T-helper 2 cell treated with Interferon-gamma antibody and Interleukin-4, amounts not matched to agents 5 μg/mL and 100 μg/mL, for 36 hours (primary cell): ENCODE results near the gene MYCN.
"Not testable (repeated sequence)": the region's sequence is repeated elsewhere in the genome, so short reads cannot be mapped to it uniquely, and the experiment has no call there.

ENCODE experiments used
- DNase-seq: peaks from one replicate; pipeline ENCODE4 v3.0.0; 2021; ENCODE audit warnings: low spot score
- H3K27ac Mint-ChIP-seq: one replicate; pipeline ENCODE4 v1.8.0; 2021; ENCODE audit warnings: mild to moderate bottlenecking, mixed read lengths
- H3K27me3 Mint-ChIP-seq: one replicate; pipeline ENCODE4 v1.8.0; 2021; ENCODE audit warnings: low read depth, mixed read lengths
- H3K36me3 Mint-ChIP-seq: one replicate; pipeline ENCODE4 v1.8.0; 2021; ENCODE audit warnings: low read depth, mixed read lengths
- H3K4me1 Mint-ChIP-seq: one replicate; pipeline ENCODE4 v1.8.0; 2021; ENCODE audit warnings: low read depth, mixed read lengths
- H3K4me3 Mint-ChIP-seq: one replicate; pipeline ENCODE4 v1.8.0; 2022; ENCODE audit warnings: mild to moderate bottlenecking, moderate library complexity, mixed read lengths
- H3K9me3 Mint-ChIP-seq: one replicate; pipeline ENCODE4 v1.8.0; 2021; ENCODE audit warnings: mixed read lengths

The MYCN gene

DNA sequence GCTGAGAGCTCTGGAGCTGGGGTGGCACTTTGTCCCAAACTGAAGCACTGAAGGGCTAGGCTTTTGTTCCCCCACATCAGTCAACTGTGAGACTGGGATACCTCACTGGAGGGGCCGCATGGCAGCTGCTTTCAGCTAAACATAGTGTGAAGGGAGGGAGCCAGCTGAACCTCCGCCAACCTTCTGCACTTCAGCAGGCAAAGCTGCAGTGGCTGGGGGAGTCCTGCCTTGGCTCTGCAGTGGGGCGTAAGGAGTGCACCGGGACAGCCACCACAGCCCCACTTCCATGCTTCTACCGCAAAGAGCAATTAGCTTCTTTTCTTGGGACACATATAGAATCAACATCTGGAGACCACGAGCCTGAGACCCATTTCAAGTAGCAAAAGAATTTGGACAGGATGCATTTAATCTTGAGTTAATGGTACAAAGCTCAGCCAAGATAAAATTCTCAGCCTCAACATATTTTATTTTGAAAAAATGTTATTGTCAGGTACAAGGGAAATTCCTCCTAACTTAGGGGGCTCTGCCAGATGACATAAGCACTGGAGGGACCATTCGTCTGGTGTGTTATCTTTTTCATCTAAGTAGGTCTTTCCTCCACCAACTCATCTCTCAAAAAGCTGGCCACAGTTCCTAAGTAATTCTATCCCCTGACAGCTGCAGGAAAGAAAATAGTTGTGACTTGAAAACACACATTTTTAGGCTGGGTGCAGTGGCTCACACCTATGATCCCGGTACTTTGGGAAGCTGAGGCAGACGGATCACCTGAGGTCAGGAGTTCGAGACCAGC, 25.6 kb upstream of the MYCN start:
- H3K9me3 Mint-ChIP-seq: no peaks in the 10 kb centered on the region

DNA sequence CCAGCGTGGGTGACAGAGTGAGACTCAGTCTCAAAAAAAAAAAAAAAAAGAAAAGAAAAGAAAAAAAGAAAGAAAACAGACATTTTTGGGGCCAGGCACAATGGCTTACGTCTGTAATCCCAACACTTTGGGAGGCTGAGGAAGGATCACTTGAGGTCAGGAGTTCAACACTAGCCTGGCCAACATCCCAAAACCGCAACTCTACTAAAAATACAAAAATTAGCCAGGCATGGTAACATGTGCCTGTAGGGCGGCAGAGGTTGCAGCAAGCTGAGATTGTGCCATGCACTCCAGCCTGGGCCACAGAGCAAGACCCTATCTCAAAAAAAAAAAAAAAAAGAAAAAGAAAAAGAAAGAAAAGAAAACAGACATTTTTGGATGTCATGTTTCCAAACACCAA, 24.8 kb upstream of the MYCN start:
- not testable (repeated sequence) for H3K9me3 Mint-ChIP-seq, H3K27ac Mint-ChIP-seq, H3K4me1 Mint-ChIP-seq, H3K27me3 Mint-ChIP-seq, H3K4me3 Mint-ChIP-seq, H3K36me3 Mint-ChIP-seq, DNase-seq

More for the DNA sequence above, 25.6 kb upstream of the MYCN start:
- no peak overlapping the region for H3K4me3 Mint-ChIP-seq
- no peak overlapping the region for H3K27ac Mint-ChIP-seq
- H3K4me1 Mint-ChIP-seq: no peaks in the 10 kb centered on the region
- H3K36me3 Mint-ChIP-seq: no peaks in the 10 kb centered on the region
- no peak for DNase-seq
- H3K27me3 Mint-ChIP-seq: no peaks in the 10 kb centered on the region

DNA sequence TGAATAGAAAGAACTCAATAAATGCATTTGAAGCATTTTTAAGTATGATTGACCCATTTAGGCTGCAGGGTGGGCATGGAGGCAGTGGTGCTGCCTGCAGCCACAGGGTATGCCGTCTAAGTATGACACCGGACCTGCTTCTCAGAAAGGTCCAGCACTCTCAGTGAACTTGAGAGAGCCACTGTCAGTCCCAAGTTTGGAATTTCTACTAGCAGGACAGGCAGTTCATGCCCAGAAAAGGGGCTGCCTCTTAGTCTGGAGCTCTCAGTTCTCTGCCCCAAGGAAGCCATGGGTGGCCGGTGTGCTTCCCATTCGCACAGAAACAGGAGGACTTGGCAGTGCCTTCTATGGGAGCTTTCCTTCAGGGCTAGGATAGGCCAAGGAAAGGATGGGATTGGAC, 24.0 kb upstream of the MYCN start:
- no peak overlapping the region for H3K4me3 Mint-ChIP-seq
- no peaks in the 10 kb centered on the region for H3K4me1 Mint-ChIP-seq
- DNase-seq: no peak
- no peak overlapping the region for H3K27ac Mint-ChIP-seq
- no peaks in the 10 kb centered on the region for H3K27me3 Mint-ChIP-seq
- no peaks in the 10 kb centered on the region for H3K9me3 Mint-ChIP-seq
- H3K36me3 Mint-ChIP-seq: no peaks in the 10 kb centered on the region

DNA sequence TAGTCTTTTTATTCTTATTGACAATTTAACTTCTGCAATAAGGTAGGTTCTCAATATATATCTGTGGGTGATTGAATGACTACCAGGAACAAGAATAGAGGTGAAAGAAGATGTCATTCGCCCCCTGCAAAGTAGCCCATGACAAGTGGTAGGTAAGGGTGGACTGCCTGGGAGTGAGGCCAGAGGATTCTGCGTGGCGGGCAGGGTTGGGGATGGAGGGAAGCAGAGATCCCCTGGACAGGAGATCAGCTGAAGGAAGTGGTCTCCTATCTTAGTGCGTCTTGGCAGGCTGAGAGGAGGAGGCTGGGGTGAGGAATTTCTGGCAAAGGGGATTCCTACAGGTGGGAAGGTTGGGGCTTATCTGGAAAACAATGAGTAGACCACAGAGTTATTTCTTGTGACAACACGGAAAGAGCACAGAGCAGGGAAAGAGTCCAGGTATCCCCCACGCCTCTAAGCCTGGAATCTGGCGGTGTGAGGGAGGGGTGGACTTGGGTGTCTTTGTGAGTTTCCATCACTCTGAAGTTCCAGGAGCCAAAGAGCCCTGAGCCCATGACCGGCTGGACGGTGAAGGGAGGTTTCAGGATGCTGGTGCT, 21.5 kb upstream of the MYCN start:
- no peaks in the 10 kb centered on the region for H3K27me3 Mint-ChIP-seq

DNA sequence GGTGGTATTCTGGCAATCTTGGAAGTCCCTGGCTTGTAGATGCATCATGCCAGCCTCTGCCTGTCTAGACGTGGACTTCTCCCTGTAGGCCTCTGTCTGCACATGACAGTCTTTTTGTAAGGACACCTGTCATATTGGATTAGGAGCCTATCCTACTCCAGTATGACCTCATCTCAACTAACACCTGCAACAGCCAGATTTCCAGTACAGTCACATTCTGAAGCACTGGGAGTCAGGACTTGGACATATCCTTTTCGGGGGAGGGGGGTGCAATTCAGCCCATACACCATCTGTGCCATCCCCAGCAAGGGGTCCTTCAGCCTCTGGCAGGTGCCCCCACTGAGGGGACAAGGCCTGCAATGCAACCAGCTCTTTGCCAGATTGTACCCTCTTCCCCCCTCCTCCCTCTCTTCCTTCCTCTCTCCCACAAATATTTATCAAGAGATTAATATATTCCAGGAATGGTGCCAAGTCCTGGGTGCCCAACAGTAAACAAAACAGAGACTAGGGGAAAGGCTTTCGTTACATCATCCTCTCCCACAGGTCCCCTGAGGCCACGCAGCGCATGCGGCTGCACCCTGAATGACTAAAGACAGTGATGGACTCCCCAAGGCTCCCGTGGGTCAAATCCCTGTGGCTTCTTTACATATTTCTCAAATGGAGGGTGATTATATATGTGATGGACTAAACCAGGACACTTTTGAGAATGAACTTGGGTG, 20.5 kb upstream of the MYCN start:
- Mint-ChIP-seq H3K9me3 (no peaks in the 10 kb centered on the region), H3K4me3 (no peak overlapping the region), H3K4me1 (no peaks in the 10 kb centered on the region), H3K27me3 (no peaks in the 10 kb centered on the region), H3K36me3 (no peaks in the 10 kb centered on the region), H3K27ac (no peak overlapping the region)
- no peak for DNase-seq

More for the DNA sequence above, 21.5 kb upstream of the MYCN start:
- no peaks in the 10 kb centered on the region for H3K9me3 Mint-ChIP-seq
- H3K4me1 Mint-ChIP-seq: no peaks in the 10 kb centered on the region
- H3K36me3 Mint-ChIP-seq: no peaks in the 10 kb centered on the region
- no peak overlapping the region for H3K4me3 Mint-ChIP-seq
- H3K27ac Mint-ChIP-seq: no peak overlapping the region
- no peak for DNase-seq

DNA sequence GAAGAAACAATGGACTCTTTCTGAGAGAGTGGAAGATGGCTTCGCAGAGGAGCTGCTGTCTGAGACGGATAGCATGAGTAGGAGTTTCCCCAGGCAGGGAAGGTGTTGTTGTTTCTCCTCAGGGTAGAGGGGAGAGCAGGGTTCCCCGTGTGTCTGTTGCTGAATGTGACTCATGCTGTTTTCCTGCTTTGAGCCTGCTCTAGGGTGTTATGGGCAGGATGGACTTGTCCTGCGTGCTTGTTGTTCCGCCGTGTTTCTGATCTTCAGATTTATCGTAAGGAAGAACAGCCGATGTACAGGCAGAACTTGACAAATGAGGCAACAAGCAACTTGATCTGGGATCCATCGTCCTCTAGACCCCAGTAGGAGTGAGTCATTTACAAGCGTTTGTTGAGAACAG, 19.7 kb upstream of the MYCN start:
- Mint-ChIP-seq H3K36me3 (no peaks in the 10 kb centered on the region), H3K9me3 (no peaks in the 10 kb centered on the region), H3K4me3 (no peak overlapping the region), H3K4me1 (no peaks in the 10 kb centered on the region), H3K27ac (no peak overlapping the region), H3K27me3 (no peaks in the 10 kb centered on the region)
- no peak for DNase-seq

DNA sequence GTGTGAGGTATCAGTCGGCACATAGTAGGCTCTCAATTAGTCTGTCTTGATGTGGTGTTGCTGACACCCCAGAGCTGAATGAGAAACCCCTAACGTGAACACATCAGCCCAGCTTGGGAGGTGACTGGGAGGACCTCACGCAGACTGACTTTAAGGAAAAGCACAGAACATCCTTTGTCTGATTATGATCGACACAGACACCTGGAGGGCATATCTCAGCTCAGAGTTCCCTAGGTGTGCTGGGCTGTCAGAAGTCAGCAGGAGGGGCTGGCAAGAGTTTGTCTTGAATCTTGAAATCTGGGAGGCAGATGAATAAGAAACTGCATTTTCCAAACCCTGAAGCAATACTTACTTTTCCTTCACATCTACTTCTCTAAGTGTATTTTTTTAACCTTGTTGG, 16.8 kb upstream of the MYCN start:
- no peak for DNase-seq
- Mint-ChIP-seq H3K27me3 (no peaks in the 10 kb centered on the region), H3K4me1 (no peaks in the 10 kb centered on the region), H3K27ac (no peak overlapping the region), H3K4me3 (no peak overlapping the region), H3K36me3 (no peaks in the 10 kb centered on the region), H3K9me3 (no peaks in the 10 kb centered on the region)

DNA sequence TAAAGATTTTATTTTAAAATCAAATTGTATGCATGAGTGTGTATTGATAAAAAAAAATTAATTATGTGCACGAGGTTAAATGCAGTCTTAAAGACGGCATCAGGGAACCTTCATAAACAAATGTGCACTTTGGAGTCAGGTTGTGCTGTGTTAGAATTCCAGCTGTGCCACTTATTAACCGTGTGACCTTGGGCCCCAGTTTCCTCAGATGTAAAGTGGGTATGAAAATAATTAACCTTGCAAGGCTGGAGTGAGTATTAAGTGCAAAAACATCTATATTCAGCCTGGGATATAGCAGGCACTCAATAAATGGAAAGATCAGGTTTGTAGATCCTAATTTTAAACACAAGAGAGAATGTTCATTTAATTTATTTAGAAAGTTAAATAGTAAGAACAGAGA, 14.5 kb upstream of the MYCN start:
- no peaks in the 10 kb centered on the region for H3K36me3 Mint-ChIP-seq
- no peaks in the 10 kb centered on the region for H3K4me1 Mint-ChIP-seq
- H3K27me3 Mint-ChIP-seq: no peaks in the 10 kb centered on the region
- H3K27ac Mint-ChIP-seq: no peak overlapping the region
- no peak overlapping the region for H3K4me3 Mint-ChIP-seq
- DNase-seq: no peak
- H3K9me3 Mint-ChIP-seq: no peaks in the 10 kb centered on the region

DNA sequence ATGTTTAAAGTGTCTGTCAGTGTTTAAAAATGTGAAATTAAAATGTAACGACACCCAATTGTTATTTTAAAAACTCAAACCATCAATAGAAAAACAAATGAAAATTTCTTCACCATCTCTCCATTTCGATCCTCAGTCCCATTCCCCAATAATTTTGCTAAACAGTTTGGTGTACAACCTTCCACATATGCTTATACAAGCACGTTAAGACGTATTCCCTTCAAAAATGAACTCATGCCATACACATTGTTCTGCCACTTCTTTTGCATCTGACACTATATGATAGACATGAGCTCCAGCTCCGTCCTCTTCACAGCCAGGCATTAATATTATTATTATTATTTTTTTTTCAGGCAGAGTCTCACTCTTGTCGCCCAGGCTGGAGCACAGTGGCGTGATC, 14.1 kb upstream of the MYCN start:
- no peak for DNase-seq
- Mint-ChIP-seq H3K36me3 (no peaks in the 10 kb centered on the region), H3K4me1 (no peaks in the 10 kb centered on the region), H3K4me3 (no peak overlapping the region), H3K27ac (no peak overlapping the region), H3K9me3 (no peaks in the 10 kb centered on the region), H3K27me3 (no peaks in the 10 kb centered on the region)

DNA sequence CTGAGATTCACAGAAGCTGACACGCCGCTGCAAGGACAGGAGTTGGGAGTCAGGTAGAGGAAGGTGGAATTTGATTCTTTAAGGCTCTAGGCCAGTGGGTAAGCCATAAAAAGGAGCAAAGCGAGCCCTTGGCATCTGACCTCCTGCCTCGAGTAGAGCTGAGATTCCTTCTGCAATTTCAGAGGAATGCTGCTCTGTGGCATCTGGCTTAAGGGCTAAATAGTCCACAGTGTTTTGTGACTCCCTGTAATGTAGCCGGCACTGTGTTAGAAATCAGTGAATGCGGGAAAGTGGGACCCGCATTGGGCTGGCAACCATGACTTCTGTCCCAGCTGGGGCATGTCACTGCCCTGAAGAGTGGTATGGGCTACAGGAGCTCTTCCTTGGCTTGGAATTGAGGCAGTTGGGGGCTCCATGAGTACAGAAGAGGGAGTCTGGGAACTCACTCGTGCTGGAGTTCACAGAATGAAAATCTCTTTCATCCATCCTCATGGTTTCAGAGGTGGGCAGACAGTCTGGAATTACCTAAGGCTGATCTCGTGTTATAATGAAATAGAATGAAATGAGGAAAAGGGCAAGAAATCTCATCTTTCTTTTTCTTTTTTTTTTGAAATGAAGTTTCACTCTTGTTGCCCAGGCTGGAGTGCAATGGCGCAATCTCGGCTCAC, 12.7 kb upstream of the MYCN start:
- Mint-ChIP-seq H3K36me3 (no peaks in the 10 kb centered on the region), H3K4me3 (no peak overlapping the region), H3K9me3 (no peaks in the 10 kb centered on the region), H3K27me3 (no peaks in the 10 kb centered on the region), H3K4me1 (no peaks in the 10 kb centered on the region), H3K27ac (no peak overlapping the region)
- DNase-seq: no peak

DNA sequence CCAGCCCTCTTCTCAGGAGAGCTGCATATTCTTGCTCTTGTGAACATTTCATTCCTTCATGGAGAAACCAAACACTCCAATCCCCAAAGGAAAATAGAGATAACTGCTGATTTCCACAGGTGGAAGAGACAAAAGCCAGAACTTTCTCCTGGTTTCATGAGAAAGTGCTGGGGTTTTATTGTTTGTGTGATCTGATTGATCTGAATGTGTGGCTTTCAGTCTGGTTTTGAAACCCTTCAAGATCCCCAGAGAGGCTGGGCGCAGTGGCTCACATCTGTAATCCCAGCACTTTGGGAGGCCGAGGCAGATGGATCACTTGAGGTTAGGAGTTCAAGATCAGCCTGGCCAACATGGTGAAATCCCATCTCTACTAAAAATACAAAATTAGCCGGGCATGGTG, 11.3 kb upstream of the MYCN start:
- not testable (repeated sequence) for DNase-seq, H3K9me3 Mint-ChIP-seq, H3K36me3 Mint-ChIP-seq, H3K27me3 Mint-ChIP-seq, H3K4me3 Mint-ChIP-seq, H3K27ac Mint-ChIP-seq, H3K4me1 Mint-ChIP-seq

DNA sequence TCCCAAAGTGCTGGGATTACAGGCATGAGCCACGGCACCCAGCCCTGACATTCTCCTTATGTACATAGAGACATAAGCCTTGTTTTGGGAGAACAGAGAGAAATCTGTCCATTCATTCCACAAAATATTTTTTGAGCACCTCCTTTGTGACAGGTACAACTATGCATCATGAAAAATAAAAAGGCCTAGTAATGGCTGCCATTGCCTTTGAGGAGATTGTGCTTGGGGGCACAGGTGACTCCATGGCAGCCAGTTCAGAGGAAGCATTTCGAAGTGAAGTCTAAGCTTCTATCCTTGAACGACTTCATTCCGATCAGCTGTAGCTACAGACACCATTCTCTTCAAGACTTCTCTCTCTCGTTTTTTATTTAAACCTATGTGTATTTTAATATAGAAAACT, 10.5 kb upstream of the MYCN start:
- Mint-ChIP-seq H3K27me3 (no peaks in the 10 kb centered on the region), H3K27ac (no peak overlapping the region), H3K36me3 (no peaks in the 10 kb centered on the region), H3K4me3 (no peak overlapping the region), H3K9me3 (no peaks in the 10 kb centered on the region), H3K4me1 (no peaks in the 10 kb centered on the region)
- no peak for DNase-seq

DNA sequence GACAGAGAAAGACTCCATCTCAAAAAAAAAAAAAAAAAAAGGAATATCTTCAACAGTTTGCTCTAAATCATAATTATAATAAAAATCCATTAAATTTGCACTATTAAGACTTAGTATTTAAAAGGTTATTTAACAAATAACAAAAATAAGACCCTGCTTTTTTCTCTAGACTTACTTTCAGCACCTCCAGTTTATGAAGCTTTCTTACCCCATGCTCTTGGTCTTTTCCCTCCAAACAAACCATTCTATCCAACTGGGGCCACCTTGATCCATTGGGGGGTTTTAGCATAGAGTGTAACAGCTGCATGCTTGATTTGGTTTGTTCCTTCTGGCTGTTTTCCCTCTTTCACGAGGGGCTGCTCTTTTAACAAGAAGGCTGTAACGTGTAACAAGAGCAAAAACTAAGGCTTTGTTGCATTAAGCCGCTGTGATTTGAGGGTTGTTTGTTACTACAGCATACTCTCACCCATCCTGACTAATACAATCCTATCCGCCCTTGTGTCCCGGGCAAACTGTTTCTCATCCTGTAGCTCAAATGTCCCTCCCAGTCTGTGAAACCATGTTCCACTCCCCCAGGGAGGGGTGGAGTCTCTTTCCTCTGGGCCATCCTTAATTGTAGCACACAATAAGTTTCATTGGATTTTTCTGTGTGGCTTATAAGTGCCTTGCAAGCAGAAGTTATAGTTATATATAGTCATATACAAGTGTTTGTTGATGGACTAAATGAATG, 9.6 kb upstream of the MYCN start:
- Mint-ChIP-seq H3K36me3 (no peaks in the 10 kb centered on the region), H3K27ac (no peak overlapping the region), H3K4me3 (no peak overlapping the region), H3K27me3 (peaks cover 3% of the 10 kb centered on the region), H3K9me3 (no peaks in the 10 kb centered on the region), H3K4me1 (no peaks in the 10 kb centered on the region)
- no peak for DNase-seq
